Measurements from ENCODE around the gene CDADC1. TPM values are rescaled to one million over a fixed set of nuclear protein-coding genes. Genes with fewer than 3 reads are reported as not detected.
A peak's percentile ranks its signal among the peaks of the same experiment; 100 is the strongest.

The CDADC1 gene
- polyA plus RNA-seq, 3 donors, result 13.7 to 15.1 (median 14.8) TPM

DNA sequence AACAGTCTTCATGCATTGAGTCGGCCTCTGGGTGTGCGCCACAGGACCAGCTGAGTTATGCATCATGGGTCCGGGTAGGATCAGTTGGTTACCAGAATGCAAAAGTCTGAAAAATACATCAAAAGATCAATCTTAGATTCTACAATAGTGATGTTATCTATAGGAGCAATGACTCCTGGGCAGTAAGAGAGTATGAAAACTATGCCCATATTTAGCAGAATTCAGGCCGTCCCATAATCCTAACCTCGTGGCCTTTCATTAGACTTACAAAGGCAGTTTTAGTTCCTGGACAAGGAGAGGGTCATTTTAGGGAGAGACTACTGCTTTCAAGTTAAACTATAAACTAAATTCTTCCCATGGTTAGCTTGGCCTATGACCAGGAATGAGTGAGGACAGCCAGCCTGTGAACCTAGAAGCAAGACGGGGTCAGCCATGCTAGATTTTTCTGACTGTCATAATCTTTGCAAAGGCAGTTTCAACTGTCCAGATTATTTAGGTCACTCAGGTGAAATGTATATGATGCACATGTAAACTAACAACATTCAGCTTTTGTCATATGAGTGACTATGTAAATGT lies 11.8 kb upstream of the CDADC1 start:
- no peak for DNase-seq (ENCODE audit: low read depth in 3 of 3, low spot score in 2 of 3)

DNA sequence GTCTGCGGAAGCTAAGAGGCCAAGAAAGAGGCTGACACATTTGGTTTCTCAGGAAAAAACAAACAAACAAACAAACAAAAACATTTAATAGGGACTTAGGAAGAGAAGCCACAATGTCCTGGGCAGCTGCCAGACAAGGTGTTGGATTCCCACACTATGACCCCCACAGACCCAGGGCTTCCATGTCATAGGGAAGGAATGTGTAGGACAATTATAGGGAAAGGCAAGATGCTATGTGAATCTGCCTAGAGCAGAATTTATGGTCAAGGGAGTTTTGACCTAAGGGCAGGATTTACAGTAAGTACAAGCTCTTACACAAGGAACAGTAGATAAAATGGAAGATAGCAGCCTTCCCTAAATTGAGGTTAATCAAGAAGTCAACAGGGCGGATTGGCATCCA lies 9.1 kb upstream of the CDADC1 start:
- DNase-seq (ENCODE audit: low read depth in 3 of 3, low spot score in 2 of 3), result no peak

DNA sequence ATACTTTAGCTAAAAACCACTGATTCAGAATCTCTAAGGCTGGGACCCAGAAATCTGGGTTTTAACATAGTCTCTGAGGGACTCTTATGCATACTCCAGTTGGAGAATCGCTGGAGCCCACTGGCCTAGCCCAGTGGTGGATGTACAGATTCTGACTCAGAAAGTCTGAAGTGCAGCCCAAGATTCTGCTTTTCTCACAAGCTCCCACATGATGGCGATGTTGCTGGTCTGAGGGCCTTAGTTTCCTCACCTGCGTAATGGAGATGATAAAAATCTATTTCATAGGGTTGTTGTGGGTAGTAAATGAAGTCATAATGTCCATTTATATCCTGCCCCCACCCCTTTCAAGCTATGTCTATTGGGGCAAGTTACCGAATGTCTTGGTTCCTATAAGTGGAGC lies 7.7 kb upstream of the CDADC1 start:
- DNase-seq (ENCODE audit: low read depth in 3 of 3, low spot score in 2 of 3), result no peak

DNA sequence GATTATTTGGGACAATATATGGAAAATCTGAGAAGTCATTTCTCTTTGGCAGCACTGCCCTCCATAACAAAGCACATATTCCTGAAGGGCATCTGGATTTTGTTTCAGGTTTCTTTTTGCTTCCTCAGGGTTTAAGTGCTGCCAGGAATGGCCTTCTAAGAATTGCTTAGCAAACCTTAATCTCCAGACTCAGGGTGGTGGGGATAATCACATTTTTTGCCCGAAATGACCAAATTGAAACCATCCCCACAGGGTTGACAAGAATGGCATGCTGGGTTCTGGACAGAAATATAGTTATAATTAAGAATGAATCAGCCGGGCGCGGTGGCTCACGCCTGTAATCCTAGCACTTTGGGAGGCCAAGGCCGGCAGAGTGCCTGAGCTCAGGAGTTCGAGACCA lies 6.4 kb upstream of the CDADC1 start:
- no peak for DNase-seq (ENCODE audit: low read depth in 3 of 3, low spot score in 2 of 3)

DNA sequence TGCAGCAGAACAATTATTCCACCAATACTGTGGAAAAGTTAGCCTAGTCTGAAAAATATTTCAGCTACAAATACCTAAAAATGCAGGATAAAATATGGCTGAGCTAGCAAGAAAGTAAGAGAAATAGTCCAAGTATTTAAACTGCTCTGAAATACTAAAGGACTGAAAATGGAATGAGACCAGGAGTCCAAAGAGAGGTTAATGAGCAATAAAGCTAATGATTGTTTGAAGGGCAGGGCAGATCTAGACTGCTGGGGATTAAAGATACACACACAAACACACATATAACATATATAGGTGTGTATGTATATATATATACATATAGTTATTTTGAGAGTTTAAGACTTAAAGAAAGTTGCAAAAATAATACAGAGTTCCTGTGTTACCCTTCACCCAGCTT lies 2.6 kb upstream of the CDADC1 start:
- no peak for DNase-seq (ENCODE audit: low read depth in 3 of 3, low spot score in 2 of 3)

DNA sequence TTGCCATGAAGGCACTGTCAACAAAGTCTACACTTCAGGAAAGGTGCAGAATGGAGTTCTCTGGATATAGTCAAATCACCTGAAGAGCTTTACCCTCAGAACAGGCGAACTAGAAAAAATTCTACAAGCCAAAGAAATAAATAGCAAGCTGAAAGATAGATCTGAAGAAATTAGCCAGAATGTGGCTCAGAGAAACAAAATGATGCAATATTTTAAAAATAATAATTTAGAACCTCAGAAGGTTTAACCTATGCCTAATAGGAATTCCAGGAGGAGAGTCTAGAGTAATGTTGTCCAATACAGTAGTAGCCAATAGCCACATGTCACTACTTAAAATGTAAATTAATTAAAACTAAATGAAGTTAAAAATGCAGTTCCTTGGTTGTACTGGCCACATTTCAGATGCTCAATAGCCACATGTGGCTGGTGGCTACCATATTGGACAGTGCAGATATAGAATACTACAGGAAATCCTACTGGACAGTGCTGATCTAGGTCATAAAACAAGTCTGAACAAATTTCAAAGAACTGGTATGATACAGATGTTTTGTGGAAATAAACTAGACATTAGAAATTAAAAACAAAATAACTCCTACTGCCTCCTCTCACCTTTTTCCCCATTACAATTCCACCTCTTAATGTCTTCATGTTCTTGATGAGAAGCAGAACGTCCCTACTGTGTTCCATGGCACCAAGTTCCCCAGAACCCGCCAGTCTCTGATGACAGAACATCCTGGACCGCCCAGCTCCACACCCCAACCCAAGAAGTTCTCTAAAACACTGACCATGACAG lies 679 bp upstream of the CDADC1 start:
- DNase-seq (ENCODE audit: low read depth in 3 of 3, low spot score in 2 of 3), result peak in 2 of 3 donors; percentile 1 to 6

DNA sequence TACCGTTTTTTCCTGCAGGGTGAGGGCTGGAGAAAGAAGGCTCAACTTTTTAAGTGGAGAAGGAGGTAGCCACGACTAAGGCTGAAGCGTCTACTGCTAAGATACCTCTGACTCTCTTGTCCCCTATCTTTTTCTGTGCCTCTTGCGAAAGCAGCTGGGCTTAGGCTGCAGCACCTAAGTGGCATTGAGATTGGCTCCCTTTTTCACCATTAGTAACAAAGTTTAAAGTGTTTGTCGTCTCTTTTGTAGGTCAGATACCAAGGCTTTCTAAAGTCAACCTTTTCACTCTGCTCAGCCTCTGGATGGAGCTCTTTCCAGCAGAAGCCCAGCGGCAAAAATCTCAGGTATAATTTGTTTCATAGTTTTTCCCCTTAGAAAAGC lies 887 bp downstream of the CDADC1 start:
- peak in 1 of 3 donors; percentile 25 for DNase-seq (ENCODE audit: low read depth in 3 of 3, low spot score in 2 of 3)

DNA sequence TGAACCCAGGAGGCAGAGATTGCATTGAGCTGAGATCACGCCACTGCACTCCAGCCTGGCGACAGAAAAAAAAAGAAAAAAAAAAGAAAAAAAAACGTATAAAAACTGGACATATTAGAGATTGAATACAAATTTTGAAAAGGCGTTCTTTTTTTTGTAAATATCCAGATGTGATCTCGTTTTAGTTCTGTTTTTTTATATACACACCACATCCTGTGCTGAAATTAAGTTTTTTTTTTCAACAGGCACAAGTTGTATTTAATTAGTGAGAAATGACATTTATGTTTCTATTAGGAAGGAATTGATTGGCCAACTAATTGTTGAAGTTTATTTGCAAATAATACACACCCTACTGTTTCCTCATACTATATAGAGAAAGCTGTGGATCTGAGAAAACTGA lies 3.6 kb downstream of the CDADC1 start:
- no peak for DNase-seq (ENCODE audit: low read depth in 3 of 3, low spot score in 2 of 3)

DNA sequence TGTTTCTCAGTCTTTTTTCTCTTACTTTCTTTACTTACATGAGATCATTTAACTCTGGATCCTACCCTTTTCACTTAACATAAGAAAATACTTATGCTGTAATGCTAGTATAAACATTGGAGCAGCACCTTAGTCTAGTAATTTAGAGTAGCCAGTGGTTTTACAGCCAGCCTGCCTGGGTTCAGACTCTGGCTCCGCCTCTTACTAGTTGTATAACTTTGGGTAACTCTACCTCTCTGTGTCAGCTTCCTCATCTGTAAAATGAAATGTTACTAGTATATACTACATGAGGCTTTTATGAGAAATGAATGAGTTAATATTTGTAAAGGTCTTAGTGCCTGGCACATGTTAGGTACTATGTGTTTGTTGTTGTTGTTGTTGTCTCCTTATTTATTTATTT lies 5.6 kb downstream of the CDADC1 start:
- DNase-seq (ENCODE audit: low read depth in 3 of 3, low spot score in 2 of 3), result no peak

DNA sequence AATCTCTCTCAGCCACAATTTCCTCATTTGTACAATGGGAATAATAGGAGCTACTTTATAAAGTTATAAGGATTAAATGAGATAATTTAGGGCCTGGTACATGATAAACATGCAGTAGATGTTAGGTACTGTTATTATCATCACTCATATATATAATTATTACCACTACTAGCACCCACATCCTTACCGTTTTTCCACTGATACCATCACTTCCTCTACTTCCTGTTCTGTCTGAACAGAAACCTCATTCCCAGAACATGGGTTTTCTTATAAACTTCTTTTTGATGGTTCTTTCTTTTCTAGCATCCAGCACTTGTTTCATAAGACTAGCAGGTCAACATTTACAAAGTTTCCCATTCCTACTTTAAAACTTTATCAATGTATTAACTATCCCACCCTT lies 6.3 kb downstream of the CDADC1 start:
- no peak for DNase-seq (ENCODE audit: low read depth in 3 of 3, low spot score in 2 of 3)

DNA sequence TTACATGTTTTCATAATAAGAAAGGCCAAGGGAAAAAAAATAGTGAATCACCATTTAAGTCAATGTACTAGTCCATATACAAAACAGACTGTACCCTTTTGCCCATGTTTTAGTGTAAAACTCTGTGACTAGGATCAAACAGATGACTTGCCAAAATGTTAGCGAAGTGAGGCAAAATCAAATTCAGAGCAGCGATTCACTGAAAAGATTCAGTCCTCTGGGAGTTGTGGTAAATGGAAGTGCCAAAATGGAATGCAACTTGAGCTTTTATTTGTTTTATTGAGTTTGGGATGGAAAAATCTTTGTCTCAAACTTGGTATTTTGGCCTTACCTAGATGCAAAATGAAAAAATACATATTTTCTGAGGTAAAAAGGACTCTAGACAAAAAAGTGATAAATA lies 9.1 kb downstream of the CDADC1 start:
- DNase-seq (ENCODE audit: low read depth in 3 of 3, low spot score in 2 of 3), result no peak

DNA sequence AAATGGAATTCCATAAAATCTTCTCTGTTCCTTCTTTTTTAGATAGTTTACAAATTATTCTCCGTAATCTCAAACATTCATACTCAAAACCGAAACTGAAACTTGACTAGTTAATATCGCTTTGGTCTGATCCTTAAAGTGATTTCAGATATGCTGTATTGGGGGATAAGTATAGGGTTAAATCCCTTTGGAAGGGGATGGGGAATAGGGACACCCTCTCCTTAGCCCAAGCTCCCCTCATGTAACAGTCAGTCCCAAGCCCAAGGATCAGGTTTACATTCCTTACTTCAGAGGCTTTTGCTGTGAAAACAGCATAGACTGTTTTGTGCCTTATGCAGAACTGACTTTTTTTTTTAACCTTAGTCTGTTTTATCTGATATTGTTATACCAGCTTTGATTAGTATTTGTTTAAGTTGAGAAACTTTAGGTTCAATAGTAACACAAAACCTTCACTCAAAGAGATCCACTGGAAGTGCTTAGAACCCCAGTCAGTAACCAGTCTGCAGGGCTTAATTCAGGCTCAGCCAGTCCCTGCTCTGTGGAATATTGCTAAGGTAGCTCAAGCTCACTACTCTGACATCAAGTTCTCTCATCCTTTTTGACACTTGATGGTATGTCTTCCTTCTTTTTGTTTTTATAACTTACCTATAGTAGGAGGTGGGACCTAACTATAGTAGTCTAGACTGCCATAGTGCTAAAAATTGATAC lies 10.5 kb downstream of the CDADC1 start:
- DNase-seq (ENCODE audit: low read depth in 3 of 3, low spot score in 2 of 3), result no peak

DNA sequence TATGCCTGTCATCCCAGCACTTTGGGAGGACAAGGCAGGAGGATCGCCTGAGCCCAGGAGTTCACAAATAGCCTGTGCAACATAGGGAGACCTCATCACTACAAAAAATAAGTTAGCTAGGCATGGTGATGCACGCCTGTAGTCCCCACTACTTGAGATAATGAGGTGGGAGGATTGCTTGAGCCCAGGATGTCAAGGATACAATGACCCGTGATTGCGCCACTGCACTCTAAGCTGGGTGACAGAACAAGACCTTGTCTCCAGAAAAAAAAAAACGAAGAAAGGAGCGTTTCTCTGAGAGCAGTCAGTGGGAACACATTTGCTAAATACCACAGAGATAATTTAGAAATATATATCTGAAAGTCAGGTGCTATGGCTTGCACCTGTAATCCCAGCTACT lies 11.9 kb downstream of the CDADC1 start:
- no peak for DNase-seq (ENCODE audit: low read depth in 3 of 3, low spot score in 2 of 3)

DNA sequence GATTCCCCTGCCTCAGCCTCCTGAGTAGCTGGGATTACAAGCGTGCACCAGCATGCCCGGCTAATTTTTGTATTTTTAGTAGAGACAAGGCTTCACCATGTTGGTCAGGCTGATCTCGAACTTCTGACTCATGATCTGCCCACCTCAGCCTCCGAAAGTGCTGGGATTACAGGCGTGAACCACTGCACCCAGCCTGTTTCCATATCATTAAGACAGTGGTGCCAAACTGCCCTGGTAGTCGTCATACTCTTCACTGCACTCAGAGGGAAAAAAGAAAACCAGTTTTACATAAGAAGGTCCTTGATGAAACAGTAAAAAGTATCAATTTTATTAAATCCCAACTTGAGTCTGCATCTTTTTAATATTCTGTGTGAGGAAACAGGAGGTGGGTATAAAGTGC lies 14.9 kb downstream of the CDADC1 start:
- DNase-seq (ENCODE audit: low read depth in 3 of 3, low spot score in 2 of 3), result no peak

DNA sequence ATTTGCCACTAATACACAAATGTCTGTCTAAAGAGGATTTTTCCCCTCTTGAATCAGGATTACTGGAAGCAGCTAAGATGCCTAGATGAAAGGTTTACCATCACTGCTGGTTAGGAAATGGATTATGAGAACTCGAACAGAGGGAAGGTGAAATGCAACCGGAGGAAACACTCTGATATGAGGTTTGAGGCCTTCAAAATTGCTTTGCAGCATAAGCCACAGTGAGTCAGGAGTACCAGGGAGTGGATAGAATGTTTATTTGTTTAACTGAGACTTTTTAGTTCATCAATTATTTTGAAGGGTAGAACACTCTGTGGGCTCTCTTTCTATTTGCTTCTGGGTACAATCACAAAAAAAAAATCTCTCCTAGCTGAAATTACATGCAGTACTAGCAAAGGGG lies 18.1 kb downstream of the CDADC1 start:
- DNase-seq (ENCODE audit: low read depth in 3 of 3, low spot score in 2 of 3), result no peak

DNA sequence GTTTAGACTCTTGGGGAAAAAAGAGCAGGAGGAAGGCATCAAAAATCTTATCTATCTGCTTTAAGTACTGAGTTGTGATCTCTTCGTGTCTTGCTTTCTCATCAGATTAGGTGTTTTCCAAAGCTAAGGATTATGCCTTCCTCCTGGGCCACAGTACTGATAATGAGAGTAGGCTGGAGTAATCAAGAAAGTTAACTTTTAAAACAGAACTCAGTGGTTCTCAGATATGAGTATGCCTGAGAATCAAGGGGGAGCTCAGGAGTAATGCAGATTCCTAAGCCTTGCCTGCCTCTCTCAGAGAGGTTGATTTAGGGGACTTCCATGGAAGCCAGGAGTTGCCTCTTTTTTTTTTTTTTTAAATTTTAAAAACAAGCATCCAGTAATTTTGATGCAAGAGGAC lies 23.5 kb downstream of the CDADC1 start:
- no peak for DNase-seq (ENCODE audit: low read depth in 3 of 3, low spot score in 2 of 3)

DNA sequence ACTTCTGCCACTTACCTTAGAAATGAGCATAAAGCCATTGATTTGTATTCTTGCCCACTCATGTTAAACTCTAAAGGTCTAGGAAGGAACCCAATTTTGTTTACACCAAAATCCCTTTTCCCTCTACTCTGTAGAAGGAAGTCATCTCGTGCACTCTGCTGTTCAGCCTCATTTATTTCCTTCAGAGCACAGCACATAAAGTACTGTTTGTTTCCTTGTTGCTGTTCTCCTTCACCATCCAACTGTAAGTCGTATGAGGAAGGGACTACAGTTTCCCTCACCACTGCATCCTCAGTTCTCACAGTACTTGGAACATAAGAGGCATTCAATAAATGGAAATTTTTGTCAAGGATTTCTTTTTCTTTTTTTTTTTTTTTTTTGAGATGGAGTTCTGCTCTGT lies 24.6 kb downstream of the CDADC1 start:
- no peak for DNase-seq (ENCODE audit: low read depth in 3 of 3, low spot score in 2 of 3)

DNA sequence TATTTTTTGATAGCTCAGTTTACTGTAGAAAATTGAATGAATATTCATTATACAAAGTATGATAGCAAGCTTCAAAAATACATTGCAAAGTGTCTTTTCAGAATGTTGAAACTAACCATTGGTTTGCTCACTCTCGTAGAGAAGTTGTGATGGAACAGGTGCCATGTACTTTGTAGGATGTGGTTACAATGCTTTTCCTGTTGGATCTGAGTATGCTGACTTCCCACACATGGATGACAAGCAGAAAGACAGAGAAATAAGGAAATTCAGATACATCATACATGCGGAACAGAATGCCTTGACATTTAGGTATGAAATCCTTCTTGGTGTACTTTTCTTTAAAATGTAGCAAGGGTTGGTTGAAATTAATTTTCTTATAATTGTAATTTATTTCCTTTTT lies 30.5 kb downstream of the CDADC1 start:
- no peak for DNase-seq (ENCODE audit: low read depth in 3 of 3, low spot score in 2 of 3)

DNA sequence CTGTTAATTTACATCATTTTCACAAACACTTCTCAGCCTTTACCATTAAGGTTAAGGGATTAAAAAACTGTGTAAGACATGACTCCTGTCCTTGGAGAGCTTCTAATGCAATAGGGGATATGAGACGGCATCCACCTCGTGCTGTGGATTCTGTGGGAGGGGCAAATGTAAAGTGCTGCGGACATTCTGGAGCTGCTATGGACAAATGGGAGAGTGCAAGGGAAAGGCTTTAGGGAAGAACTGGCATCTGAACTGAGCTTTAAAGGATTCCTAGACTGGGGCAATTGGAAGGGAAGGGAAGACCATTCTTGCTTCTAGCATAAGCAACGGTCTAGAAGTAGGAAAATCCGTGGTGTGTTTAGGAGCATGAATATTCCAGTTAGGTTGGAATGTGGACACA lies 31.4 kb downstream of the CDADC1 start:
- DNase-seq (ENCODE audit: low read depth in 3 of 3, low spot score in 2 of 3), result no peak

DNA sequence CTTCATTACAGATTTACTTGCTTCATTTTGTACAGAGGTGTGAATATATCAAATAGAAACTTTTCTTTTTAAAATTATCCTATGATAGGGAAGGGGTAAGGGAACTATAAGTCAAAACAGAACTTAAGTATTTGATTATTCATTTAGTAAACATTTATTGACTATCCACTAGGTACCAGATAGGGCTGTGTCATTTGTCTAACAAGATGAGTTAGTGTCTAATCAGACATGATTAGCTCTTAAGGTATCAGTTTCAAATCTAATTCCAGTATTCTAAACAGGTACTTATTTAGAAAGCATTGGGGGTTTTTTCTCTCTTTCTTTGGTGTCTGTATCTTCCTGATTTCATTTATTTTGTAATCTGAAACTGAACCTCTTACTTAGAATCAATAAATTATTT lies 32.2 kb downstream of the CDADC1 start:
- DNase-seq (ENCODE audit: low read depth in 3 of 3, low spot score in 2 of 3), result no peak

DNA sequence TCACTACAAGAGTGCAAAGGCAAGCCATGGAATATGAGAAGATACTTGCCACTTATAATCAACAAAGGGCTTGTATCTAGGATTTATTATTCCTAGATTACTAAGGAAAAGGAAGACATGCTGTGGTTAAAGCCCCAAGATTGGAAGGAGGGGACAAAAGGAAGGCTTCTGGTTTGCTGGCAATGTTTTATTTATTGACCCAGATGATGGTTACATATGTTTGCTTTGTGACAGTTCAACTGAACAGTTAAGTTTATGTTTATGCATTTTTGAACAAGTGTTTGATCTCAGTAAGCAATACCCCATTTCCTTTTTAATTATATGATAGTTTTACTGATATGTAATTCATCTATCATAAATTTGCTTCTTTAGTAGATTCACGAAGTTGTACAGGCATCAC lies 40.3 kb downstream of the CDADC1 start:
- no peak for DNase-seq (ENCODE audit: low read depth in 3 of 3, low spot score in 2 of 3)

DNA sequence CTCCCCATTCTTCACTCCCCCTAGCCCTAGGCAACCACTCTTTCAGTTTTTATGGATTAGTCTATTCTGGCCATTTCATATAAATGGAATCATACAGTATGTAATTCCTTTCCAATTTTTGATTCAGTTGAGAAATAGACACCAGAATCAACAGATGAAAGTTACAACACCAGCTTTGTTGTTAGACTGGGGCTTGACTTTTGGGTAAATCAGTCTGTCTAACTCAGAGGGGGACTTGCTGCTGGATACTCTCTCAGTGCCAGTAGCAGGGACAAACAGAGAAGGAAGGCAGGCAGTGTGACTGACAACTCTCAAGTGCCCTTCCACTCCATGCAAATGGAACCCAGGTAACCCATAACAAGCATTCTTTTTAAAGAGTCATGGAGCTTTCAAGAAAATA lies 40.7 kb downstream of the CDADC1 start:
- no peak for DNase-seq (ENCODE audit: low read depth in 3 of 3, low spot score in 2 of 3)

Measured in right renal cortex interstitium (tissue), 3 donors.